Fibroblast of lung (primary cell): ENCODE results near the gene CD52. TPM values are rescaled to one million over a fixed set of nuclear protein-coding genes. Genes with fewer than 3 reads are reported as not detected.
"Not testable (repeated sequence)": the region's sequence is repeated elsewhere in the genome, so short reads cannot be mapped to it uniquely, and the experiment has no call there.

Experiments
- DNase-seq, 2 donors: peaks; one replicate each; pipeline versions ENCODE4 v3.0.0 to v3.0.0-alpha.2; 2010; ENCODE audit warnings: low read depth in 2 of 2
- H2AFZ ChIP-seq: 2 replicates; pipeline ENCODE4 v1.5.1; 2012; ENCODE audit warnings: low read length, control low read depth, inconsistent platforms
- H3K27ac ChIP-seq: 2 replicates; pipeline ENCODE4 v1.5.1; 2011; ENCODE audit warnings: low read length, control low read depth; ENCODE audit not compliant: insufficient read depth
- H3K27me3 ChIP-seq: 2 replicates; pipeline ENCODE4 v1.5.1; 2011; ENCODE audit warnings: mild to moderate bottlenecking, low read length; ENCODE audit not compliant: control insufficient read depth, insufficient read depth
- H3K36me3 ChIP-seq: 2 replicates; pipeline ENCODE4 v1.5.1; 2011; ENCODE audit warnings: low read length; ENCODE audit not compliant: control insufficient read depth, insufficient read depth
- H3K4me1 ChIP-seq: 2 replicates; pipeline ENCODE4 v1.5.1; 2011; ENCODE audit warnings: low read length; ENCODE audit not compliant: control insufficient read depth, insufficient read depth; ENCODE audit errors: extremely low read depth
- H3K4me2 ChIP-seq: 2 replicates; pipeline ENCODE4 v1.5.1; 2011; ENCODE audit warnings: low read length, control low read depth; ENCODE audit not compliant: insufficient read depth; ENCODE audit errors: extremely low read depth
- H3K4me3 ChIP-seq, 4 experiments: fragments of 200-600 bp in 1 of 4; sonication (generic) in 1 of 4; replicated peaks in 1 of 4; 2 replicates each; pipeline ENCODE4 v1.5.1; 2011 to 2016; ENCODE audit warnings: low read length in 4 of 4, low read depth in 3 of 4, mild to moderate bottlenecking in 3 of 4, control low read depth in 2 of 4, inconsistent platforms in 1 of 4, mixed read lengths in 1 of 4; ENCODE audit not compliant: insufficient read depth in 1 of 4; ENCODE audit errors: control extremely low read depth in 1 of 4
- H3K79me2 ChIP-seq: 2 replicates; pipeline ENCODE4 v1.5.1; 2012; ENCODE audit warnings: mild to moderate bottlenecking, low read length, inconsistent platforms; ENCODE audit not compliant: control insufficient read depth, insufficient read depth
- H3K9ac ChIP-seq: 2 replicates; pipeline ENCODE4 v1.5.1; 2011; ENCODE audit warnings: mild to moderate bottlenecking, low read length, control low read depth; ENCODE audit not compliant: insufficient read depth
- H3K9me3 ChIP-seq: 2 replicates; pipeline ENCODE4 v1.5.1; 2012; ENCODE audit warnings: low read depth, low read length; ENCODE audit not compliant: control insufficient read depth, insufficient read depth
- H4K20me1 ChIP-seq: 2 replicates; pipeline ENCODE4 v1.5.1; 2011; ENCODE audit warnings: low read length; ENCODE audit not compliant: control insufficient read depth, insufficient read depth; ENCODE audit errors: extremely low read depth
- EZH2 ChIP-seq: IDR thresholded peaks from 2 replicates; pipeline ENCODE4 v1.5.1; 2012; ENCODE audit warnings: low read length, control low read depth, mild to moderate bottlenecking; ENCODE audit errors: missing control alignments
- polyA plus RNA-seq, 2 donors: library from polyadenylated mRNA; depleted of rRNA in 1 of 2; stranded (reverse) in 1 of 2; unstranded in 1 of 2; fragments of >200 nt; gene quantifications; 2 replicates each; pipeline ENCODE4 v1.2.1, GENCODE V29; 2011 to 2012; ENCODE audit warnings: missing spikeins in 1 of 2
- total RNA-seq: library from RNA; depleted of rRNA; stranded (reverse); fragments of >200 nt; gene quantifications from 2 replicates; pipeline ENCODE4 v1.2.1, GENCODE V29; 2014
- TF ChIP-seq, protein P1 (sequence below), 2 donors: IDR thresholded peaks in 1 of 2; conservative IDR thresholded peaks in 1 of 2; 1 replicate in 1 of 2; 2 replicates in 1 of 2; pipeline ENCODE4 v1.5.1; 2011 to 2012; ENCODE audit warnings: low read length in 2 of 2, control low read depth in 1 of 2, inconsistent platforms in 1 of 2, low read depth in 1 of 2, mild to moderate bottlenecking in 1 of 2

The CD52 gene
- total and polyA plus RNA-seq, 2 donors (not counting 1 experiment from before 2014, with no cell fraction given), result 0.31 TPM; not detected in 1

DNA sequence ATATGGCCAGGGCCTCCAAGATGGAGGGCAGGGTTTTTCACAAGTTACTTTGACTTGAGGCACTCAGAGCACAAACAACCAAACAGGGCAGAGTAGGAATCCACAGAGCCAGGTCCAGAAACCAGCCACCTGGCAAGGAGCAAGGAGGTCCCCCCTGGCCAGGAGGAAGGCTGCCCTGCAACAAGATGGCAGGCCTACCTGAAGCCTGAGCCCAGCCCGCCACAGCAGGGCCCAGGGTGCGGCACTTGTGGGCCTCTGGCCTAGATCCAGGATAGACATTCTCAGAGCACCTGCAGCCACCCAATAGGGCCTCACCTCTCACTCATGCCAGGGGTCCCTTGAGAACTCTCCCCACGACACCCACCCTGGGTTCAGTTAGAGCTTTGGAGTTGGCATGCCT, 26.3 kb upstream of the CD52 start:
- Histone ChIP-seq H4K20me1 (no peaks in the 10 kb centered on the region), H3K9me3 (no peaks in the 10 kb centered on the region), H3K27me3 (no peaks in the 10 kb centered on the region), H3K4me1 (peaks cover 10% of the 10 kb centered on the region), H3K9ac (no peak overlapping the region), H3K36me3 (no peaks in the 10 kb centered on the region), H3K79me2 (no peaks in the 10 kb centered on the region), H3K4me2 (no peak overlapping the region), H2AFZ (no peak overlapping the region), H3K4me3 (no peak overlapping the region), H3K27ac (no peak overlapping the region)
- TF ChIP-seq EZH2, result no peak
- TF ChIP-seq, protein P1, sequence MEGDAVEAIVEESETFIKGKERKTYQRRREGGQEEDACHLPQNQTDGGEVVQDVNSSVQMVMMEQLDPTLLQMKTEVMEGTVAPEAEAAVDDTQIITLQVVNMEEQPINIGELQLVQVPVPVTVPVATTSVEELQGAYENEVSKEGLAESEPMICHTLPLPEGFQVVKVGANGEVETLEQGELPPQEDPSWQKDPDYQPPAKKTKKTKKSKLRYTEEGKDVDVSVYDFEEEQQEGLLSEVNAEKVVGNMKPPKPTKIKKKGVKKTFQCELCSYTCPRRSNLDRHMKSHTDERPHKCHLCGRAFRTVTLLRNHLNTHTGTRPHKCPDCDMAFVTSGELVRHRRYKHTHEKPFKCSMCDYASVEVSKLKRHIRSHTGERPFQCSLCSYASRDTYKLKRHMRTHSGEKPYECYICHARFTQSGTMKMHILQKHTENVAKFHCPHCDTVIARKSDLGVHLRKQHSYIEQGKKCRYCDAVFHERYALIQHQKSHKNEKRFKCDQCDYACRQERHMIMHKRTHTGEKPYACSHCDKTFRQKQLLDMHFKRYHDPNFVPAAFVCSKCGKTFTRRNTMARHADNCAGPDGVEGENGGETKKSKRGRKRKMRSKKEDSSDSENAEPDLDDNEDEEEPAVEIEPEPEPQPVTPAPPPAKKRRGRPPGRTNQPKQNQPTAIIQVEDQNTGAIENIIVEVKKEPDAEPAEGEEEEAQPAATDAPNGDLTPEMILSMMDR (conservative IDR thresholded peaks at IDR 0.05 in 1 of 2, IDR thresholded peaks at IDR 0.05 in 1 of 2; ENCODE audit: low read depth in 1 of 2, low read length in 2 of 2), result no peak
- DNase-seq, result no peak

DNA sequence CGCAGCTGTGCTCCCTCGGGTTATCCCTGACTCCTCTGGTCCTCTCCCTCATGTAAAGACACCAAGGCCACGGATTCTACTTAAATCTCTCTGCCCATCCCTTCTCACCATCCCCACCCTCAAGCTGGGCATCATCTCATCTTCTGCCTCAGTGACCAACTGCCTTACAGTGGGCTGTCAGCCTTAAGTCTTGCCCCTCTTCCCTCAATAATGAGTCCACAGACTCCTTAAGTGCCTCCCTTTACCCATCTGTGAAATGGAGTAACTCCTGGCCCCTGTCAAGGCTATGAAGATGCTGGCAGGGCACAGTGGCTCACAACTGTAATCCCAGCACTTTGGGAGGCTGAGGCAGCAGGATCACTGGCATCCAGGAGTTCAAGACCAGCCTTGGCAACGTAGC, 25.8 kb upstream of the CD52 start:
- H3K9me3 ChIP-seq, result no peaks in the 10 kb centered on the region
- H4K20me1 ChIP-seq, result no peaks in the 10 kb centered on the region
- H3K4me2 ChIP-seq, result no peak overlapping the region
- no peaks in the 10 kb centered on the region for H3K79me2 ChIP-seq
- no peaks in the 10 kb centered on the region for H3K27me3 ChIP-seq
- no peak overlapping the region for H2AFZ ChIP-seq
- no peak for DNase-seq
- no peak overlapping the region for H3K27ac ChIP-seq
- H3K4me1 ChIP-seq, result peaks cover 9% of the 10 kb centered on the region
- H3K9ac ChIP-seq, result no peak overlapping the region
- TF ChIP-seq, protein P1 (conservative IDR thresholded peaks at IDR 0.05 in 1 of 2, IDR thresholded peaks at IDR 0.05 in 1 of 2; ENCODE audit: low read depth in 1 of 2, low read length in 2 of 2), result no peak
- TF ChIP-seq EZH2, result no peak
- no peak overlapping the region for H3K4me3 ChIP-seq
- H3K36me3 ChIP-seq, result no peaks in the 10 kb centered on the region

DNA sequence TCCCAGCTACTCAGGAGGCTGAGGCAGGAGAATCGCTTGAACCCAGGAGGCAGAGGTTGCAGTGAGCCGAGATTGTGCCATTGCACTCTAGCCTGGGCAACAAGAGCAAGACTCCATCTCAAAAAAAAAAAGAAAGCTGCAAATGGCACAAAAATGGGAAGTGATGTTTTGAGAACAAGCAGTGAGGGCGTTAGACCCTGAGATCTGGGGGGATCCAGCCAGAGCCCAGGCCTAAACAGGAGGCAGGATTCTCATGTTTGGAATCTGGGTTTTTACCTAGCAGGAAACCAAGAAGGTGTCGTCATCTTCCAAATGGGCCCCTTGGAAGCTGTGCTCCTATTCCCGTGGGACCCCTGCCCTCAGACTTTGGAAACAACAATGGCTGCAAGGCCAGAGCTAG, 25.0 kb upstream of the CD52 start:
- H2AFZ ChIP-seq, H4K20me1 ChIP-seq, H3K9ac ChIP-seq, DNase-seq, H3K4me1 ChIP-seq, H3K4me2 ChIP-seq, H3K9me3 ChIP-seq, H3K27ac ChIP-seq, H3K36me3 ChIP-seq, H3K4me3 ChIP-seq, H3K79me2 ChIP-seq, H3K27me3 ChIP-seq: not testable (repeated sequence)
